IPS-18c (cell line): ENCODE results near the gene HDLBP.

Experiments used
- H3K4me3 ChIP-seq: 2 replicates; pipeline ENCODE4 v1.7.0; 2013; ENCODE audit warnings: low read depth, mild to moderate bottlenecking, low read length, moderate library complexity; ENCODE audit not compliant: insufficient read depth
- H3K9me3 ChIP-seq: one replicate; pipeline ENCODE4 v1.6.1; 2013; ENCODE audit warnings: mild to moderate bottlenecking, low read length, moderate library complexity; ENCODE audit not compliant: control insufficient read depth, insufficient read depth

The HDLBP gene

GRCh38 chr2:241229563-241230401 is 85.7 kb downstream of the HDLBP start:
- Histone ChIP-seq H3K9me3 (no peaks in the 10 kb centered on the region), H3K4me3 (no peak overlapping the region)

DNA sequence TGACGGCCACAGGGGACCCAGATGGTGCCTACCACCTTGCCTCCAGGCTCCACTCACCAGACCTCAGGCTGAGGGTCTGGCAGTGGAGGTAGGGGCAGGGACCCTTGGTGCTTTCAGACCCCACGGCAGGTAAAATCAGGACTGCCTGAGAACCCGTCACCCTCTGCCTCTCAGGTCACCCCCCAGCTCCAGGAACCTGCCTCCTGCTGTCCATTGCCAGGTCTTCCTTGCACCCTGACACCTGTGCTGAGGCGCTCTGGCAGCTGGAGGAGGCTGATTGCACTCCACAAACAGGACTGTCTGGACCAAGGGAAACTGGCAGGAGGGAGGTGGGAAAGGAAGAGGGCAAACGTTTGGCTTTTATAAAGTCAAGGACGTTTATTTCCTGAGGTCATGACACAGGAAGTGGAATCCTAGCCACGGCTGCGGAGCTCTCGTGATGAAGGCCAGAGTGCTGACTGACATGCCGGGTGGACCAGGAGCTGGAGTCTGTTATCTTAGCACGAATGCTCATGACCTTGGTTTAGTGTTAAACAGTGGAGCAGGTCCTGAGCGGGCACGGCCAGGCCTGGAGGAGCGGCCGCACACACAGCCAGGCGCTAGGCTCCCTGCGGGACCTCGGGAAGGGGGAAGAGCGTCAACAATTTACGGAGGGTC is 86.5 kb downstream of the HDLBP start:
- no peak overlapping the region for H3K4me3 ChIP-seq
- H3K9me3 ChIP-seq: no peaks in the 10 kb centered on the region

GRCh38 chr2:241228081-241228859 is 87.2 kb downstream of the HDLBP start:
- no peak overlapping the region for H3K4me3 ChIP-seq
- no peaks in the 10 kb centered on the region for H3K9me3 ChIP-seq

DNA sequence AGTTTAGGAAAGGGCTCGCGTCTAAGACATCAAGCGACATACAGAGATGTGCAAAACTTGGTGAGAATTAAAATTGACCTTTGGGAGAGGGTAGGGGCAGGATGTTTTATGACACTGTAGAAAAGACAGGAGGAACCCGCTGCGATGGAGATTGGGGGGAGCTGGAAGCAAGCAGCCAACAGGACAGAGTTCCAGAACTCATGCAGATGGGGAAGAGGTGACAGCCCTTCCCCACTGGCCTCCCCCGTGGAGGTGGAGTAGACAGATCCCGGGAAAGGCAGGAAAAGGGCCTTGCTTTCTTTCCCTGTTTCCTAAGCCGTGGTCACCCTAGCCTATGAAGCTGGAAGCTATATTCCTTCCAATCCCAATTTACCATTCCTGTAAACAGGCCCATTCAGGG is 87.9 kb downstream of the HDLBP start:
- no peak overlapping the region for H3K4me3 ChIP-seq
- H3K9me3 ChIP-seq: no peaks in the 10 kb centered on the region

DNA sequence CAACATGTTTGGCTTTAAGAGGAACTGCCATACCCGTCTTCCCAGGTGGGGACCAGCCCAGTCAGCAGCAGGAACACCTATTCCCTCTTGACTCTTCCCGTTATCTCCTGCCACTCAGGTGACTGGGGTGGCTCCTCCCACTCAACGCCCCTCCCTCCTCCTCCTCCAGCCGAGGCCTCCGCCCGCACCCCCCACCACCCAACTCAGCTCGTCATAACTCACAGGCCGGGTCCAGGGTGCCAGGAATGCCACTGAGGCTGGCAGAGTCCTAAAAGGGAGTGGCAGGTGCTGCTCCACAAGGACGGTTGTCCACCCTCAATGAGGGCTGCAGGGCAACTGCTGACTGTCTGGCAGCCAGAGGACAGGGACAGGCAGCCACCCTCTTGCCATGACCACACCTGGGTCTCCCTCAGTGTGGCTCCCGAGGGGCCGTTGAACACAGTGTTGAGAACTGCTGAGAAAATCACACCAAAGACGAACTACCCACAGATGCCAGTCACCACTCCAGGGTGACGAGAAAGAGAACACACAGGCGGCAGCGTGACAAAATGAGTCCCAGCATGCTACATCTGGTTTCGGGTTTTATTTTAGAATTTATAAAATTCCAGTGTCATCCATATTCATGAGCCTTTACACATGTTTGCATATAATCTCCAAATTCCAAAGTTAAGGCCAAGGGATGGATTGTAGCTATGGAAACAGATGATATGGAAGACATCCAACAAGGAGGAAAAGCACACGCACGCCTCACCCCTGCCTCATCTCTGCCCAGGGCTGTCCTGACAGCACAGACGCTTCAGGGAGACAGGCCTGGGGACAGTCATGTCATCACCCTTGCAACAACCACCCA is 88.5 kb downstream of the HDLBP start:
- Histone ChIP-seq H3K9me3 (no peaks in the 10 kb centered on the region), H3K4me3 (no peak overlapping the region)

DNA sequence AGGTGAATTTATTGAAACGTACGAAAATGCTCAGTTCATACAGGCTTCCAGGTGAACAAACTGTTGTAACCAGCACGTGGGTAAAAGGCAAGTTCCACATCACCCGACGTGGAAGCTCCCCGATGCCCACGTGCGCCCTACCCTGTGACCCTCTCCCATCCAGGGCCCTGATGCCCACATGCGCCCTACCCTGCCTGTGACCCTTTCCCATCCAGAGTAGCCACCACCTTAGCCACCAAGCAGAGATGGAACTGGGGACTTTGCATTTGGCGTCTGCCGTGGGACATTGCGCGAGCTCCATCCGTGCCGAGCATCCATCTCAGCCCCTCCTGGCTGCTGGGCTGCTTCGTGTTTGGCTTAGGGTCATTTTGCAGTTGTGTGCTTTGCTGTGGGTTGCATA is 89.5 kb downstream of the HDLBP start:
- Histone ChIP-seq H3K4me3 (no peak overlapping the region), H3K9me3 (no peaks in the 10 kb centered on the region)

GRCh38 chr2:241225545-241225944 is 89.9 kb downstream of the HDLBP start:
- no peak overlapping the region for H3K4me3 ChIP-seq

DNA sequence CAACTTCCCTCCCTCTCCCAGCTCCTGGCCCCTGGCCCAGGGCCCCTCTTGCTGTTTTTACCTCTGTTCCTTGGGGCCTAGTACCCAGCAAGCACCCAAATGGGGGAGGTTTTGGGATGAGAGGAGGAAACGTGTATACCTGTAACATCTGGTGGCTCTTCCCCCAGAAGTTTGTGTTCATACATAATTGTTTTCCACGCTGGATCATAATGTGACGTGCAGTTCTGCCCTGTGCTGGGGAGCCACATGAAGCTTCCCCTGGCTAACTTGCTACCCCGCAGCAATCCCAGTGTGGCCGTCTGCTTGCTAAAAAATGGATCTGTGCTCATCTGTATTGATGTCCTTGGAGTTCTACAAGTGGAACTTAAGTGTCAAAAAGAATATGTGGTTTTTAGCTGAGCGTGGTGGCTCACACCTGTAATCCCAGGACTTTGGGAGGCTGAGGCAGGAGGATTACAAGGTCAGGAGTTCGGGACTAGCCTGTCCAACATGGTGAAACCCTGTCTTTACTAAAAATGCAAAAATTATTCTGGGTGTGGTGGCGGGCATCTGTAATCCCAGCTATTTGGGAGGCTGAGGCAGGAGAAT is 90.5 kb downstream of the HDLBP start:
- H3K4me3 ChIP-seq: no peak overlapping the region

More at GRCh38 chr2:241225545-241225944, 89.9 kb downstream of the HDLBP start:
- H3K9me3 ChIP-seq: no peaks in the 10 kb centered on the region

GRCh38 chr2:241224018-241224850 is 91.2 kb downstream of the HDLBP start:
- no peak overlapping the region for H3K4me3 ChIP-seq

More for the DNA sequence above, 90.5 kb downstream of the HDLBP start:
- no peaks in the 10 kb centered on the region for H3K9me3 ChIP-seq

DNA sequence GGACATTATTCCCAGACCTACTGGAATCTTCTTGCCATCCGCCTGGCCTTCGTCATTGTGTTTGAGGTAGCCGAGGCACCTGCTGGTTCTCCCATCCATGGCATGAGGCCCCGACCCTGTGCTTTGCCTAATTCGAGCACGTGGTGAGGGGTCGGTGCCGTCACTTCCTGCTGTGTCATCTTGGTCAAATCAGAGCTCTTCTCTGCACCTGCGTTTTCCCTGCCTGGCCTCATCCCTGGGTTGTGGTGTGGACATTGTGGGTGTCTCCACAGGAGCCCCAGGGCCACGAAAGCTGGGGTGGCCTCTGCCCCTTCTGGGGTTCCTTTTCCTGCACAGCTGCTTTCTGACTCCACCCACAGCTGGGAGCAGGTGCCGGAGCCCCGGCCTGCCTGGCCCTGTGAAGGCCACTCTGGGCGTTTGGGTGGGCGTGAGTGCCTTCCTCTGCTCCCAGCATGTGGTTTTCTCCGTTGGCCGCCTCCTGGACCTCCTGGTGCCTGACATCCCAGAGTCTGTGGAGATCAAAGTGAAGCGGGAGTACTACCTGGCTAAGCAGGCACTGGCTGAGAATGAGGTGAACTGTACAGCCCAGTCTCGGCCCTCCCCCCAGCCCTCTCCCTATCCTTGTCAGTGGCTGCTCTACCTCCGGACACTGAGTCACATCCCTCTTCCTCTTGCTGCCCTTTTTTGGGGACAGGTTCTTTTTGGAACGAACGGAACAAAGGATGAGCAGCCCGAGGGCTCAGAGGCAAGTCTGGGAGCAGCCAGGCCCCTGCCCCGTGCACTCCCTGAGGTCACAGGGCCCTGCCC is 92.1 kb downstream of the HDLBP start:
- H3K4me3 ChIP-seq: no peak overlapping the region
- no peaks in the 10 kb centered on the region for H3K9me3 ChIP-seq

More at GRCh38 chr2:241224018-241224850, 91.2 kb downstream of the HDLBP start:
- H3K9me3 ChIP-seq: no peaks in the 10 kb centered on the region

GRCh38 chr2:241219856-241220356 is 95.6 kb downstream of the HDLBP start:
- Histone ChIP-seq H3K4me3 (no peak overlapping the region), H3K9me3 (no peaks in the 10 kb centered on the region)

DNA sequence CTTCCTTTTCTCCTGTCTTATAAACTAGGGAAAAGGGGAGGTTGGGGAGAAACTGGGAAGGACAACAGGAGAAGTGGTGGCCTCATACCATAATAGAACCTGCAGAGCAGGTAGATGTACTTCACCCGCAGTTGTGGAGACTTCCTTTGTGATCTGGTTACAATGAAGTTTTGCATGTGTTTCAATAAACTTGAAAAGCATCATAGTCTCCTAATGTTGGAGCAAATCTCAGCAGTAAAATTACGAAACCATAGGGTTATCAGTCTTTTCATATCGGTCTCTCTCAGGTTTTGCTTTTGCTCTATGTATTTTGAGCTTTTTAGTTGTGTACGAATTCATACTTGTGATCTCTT is 96.5 kb downstream of the HDLBP start:
- Histone ChIP-seq H3K4me3 (peak overlapping the region; percentile 32; the same call in 1 of the 2 replicates), H3K9me3 (no peaks in the 10 kb centered on the region)

DNA sequence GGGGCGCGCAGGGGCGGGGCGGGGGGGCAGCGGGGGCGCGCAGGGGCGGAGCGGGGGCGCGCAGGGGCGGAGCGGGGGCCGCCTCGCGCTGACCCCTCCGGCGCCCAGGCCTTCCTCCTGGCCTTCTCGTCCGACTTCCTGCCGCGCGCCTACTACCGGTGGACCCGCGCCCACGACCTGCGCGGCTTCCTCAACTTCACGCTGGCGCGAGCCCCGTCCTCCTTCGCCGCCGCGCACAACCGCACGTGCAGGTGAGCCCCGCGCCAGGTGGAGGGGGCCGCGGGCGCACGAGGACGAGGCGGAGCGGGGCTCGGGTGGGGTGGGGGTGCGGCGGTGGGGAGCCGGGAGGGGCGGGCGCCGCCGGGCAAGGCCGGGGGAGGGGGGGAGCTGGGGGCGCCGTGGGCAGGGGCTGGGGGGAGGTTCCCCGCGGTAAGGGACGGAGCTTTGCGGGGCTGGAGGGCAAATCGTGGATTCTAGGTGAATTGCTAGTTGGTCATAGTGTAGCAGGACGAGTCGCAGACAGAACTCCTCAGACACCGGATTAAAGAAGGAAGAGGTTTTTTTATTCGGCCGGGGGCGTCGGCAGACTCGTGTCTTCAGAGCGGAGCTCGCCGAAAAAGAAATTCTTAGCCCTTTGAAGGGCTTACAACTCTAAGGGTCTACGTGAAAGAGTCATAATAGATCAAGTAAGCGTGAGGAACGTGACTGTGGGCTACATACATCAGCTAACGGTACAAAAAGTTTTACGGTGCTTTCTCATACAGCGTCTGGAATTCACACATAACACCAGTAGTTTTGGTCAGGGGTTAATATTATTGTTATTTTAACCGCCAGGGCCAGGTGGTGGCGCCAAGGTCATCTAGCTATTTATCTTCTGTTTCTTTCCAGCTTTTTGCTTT is 97.1 kb downstream of the HDLBP start:
- peak overlapping the region; percentile 32 for H3K4me3 ChIP-seq
- H3K9me3 ChIP-seq: no peaks in the 10 kb centered on the region

DNA sequence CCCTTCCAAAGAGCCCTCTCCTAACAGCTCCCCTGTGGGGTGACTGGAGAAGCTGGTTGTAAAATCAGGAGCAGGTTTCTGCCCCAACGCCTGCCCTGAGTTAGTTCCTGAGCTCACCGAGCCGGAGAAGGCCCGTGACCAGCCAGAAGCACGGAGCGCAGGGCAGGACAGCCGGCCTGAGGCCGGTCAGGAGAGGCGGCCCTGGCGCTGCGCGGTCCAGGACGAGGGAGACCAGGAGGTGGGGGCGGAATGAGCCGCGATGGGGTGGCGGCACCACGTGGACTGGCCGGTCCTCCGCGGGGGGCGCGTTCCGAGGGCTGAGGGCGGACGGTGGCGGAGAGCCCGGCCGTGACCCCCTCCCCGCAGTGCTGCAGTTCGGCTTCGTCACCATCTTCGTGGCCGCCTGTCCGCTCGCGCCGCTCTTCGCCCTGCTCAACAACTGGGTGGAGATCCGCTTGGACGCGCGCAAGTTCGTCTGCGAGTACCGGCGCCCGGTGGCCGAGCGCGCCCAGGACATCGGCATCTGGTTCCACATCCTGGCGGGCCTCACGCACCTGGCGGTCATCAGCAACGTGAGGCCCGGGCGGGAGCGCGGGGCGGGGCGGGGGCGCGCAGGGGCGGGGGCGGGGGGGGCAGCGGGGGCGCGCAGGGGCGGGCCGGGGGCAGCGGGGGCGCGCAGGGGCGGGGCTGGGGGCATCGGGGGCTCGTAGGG is 98.0 kb downstream of the HDLBP start:
- Histone ChIP-seq H3K9me3 (no peaks in the 10 kb centered on the region), H3K4me3 (peak overlapping the region; percentile 56)
